ENCODE data around the gene WBP4. TPM values are rescaled to one million over a fixed set of nuclear protein-coding genes. Genes with fewer than 3 reads are reported as not detected.

The WBP4 gene
- total and polyA plus RNA-seq, 9 of the 15 experiments (the other 6 are each of a cell fraction or from before 2014, with no cell fraction given) = 5.5 to 12.2 (median 7.9) TPM

DNA sequence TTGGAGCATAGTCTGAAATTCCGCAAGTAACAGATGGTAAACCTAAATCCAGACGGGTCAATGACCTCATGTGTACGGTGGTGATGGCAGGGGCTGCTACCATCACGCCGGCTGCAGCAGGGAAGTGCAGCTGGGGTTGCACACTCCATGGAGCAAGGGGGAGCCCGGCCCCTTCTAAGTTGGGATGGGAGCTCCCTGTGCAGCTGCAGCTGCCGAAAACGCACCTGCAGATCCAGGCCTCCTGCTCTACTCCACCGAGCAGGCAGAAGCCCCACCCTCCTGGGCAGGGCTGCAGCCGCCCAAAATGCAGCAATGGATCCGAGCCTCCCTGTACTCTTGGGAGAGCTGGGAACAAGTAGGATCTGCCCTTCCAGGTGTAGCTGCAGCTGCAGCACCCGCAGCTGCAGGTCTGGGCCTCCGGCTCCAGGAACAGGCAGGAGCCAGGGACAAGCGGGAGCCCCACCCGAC lies 45.8 kb downstream of the WBP4 start (continued):
- TF ChIP-seq PKNOX1 (IDR thresholded peaks at IDR 0.05) = no peak
- TF ChIP-seq ZNF57 (CRISPR knock-in tag; IDR thresholded peaks at IDR 0.05) = no peak
- TF ChIP-seq GATA2 (CRISPR knock-in tag; IDR thresholded peaks at IDR 0.05) = no peak
- TF ChIP-seq JUND (IDR thresholded peaks at IDR 0.05; ENCODE audit: borderline replicate concordance, low read depth, low read length) = no peak
- no peak for TF ChIP-seq JUND (tag; IDR thresholded peaks at IDR 0.05; ENCODE audit: borderline replicate concordance, low read depth, low read length)
- no peak for TF ChIP-seq PRDM10 (IDR thresholded peaks at IDR 0.05; ENCODE audit: partially characterized antibody)

DNA sequence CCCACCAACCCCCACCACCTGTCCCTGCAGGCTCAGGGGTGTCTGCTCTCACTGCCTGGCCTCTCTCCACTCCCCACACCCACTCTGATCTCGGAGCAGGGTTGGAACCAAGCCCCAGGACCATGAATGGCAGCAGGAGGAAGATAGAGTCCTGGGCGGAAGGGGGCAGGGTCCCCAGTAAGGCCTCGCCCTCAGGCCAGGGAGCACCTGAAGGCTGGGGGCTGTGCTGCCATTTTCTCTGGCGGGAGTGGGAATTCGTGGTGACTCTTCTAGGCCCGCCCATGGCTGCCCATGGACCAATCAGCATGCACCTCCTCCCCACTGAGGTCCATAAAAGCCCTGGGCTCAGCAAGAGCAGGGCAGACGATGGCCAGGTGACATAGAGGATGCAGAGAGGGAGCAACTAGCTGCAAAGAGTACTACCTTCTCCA lies 46.3 kb downstream of the WBP4 start:
- H3K4me1 ChIP-seq (replicated peaks in 1 of 2; ENCODE audit: control insufficient read depth in 2 of 2, insufficient read depth in 2 of 2, low read length in 2 of 2) = peaks cover 0 to 5% of the 10 kb centered on the region in 2 experiments; a peak in 2 of 5 replicates
- peak in 1 of 4 experiments; percentile 7 for DNase-seq (ENCODE audit: extremely low read depth in 1 of 4, low spot score in 3 of 4)
- H3K9ac ChIP-seq (ENCODE audit: insufficient read depth in 1 of 2, low read depth in 2 of 2, low read length in 2 of 2) = no peak overlapping the region

More for the DNA sequence above, 46.3 kb downstream of the WBP4 start:
- in situ Hi-C loops (cut with MboI) = no loop called here
- intact Hi-C loops (cut with micrococcal nuclease) = no loop called here
- Histone ChIP-seq H3K79me2 (ENCODE audit: control insufficient read depth, insufficient read depth, low read length) (no peaks in the 10 kb centered on the region), H3K4me3 (no peak overlapping the region), H3K27me3 (ENCODE audit: control insufficient read depth in 2 of 2, insufficient read depth in 2 of 2, low read length in 2 of 2) (no peaks in the 10 kb centered on the region), H4K20me1 (replicated peaks; ENCODE audit: control insufficient read depth, insufficient read depth, low read length) (no peaks in the 10 kb centered on the region), H3K27ac (ENCODE audit: extremely low read depth, low read depth, low read length) (no peak overlapping the region), H3K4me2 (ENCODE audit: insufficient read depth, low read length) (no peak overlapping the region), H3K36me3 (ENCODE audit: control insufficient read depth, insufficient read depth, low read length) (no peaks in the 10 kb centered on the region), H2AFZ (ENCODE audit: low read depth, low read length) (peak overlapping the region; percentile 77; the same call in 1 of the 2 replicates), H3K9me3 (replicated peaks; ENCODE audit: control insufficient read depth, insufficient read depth, low read depth, low read length) (no peaks in the 10 kb centered on the region), H3K9me1 (ENCODE audit: control insufficient read depth, insufficient read depth, low read length) (no peaks in the 10 kb centered on the region)
- TF ChIP-seq ADNP (tag; IDR thresholded peaks at IDR 0.05) (no peak), YY1 (IDR thresholded peaks at IDR 0.05; ENCODE audit: borderline replicate concordance in 1 of 3, control insufficient read depth in 1 of 3, extremely low read depth in 1 of 3, insufficient read depth in 3 of 3, insufficient read length in 1 of 3, insufficient replicate concordance in 2 of 3, low read depth in 1 of 3, low read length in 2 of 3) (peak in 1 of 3 experiments; percentile 15)
- FAIRE-seq = no peak
- BruUV-seq (replicated peaks) = no TSS peak
- peak; percentile 67 for ATAC-seq
- POLR2A ChIA-PET = no interaction called here
- CTCF ChIA-PET (ENCODE audit: low intra/inter-chr PET ratio) = no interaction called here
- whole genome bisulfite sequencing (ENCODE audit: insufficient coverage, low coverage, missing lambda C conversion rate) = 40% methylated on average over 6 of the region's 7 CpGs

All from K562 (cell line).